Activated CD4-positive, alpha-beta T cell treated with anti-CD3 and anti-CD28 coated beads, Interleukin-2, amount 50 U/mL, for 48 hours (primary cell): Measurements from ENCODE around the gene TAF4.

Source experiments
- DNase-seq, 2 experiments: peaks; one replicate each; pipeline ENCODE4 v3.0.0-alpha.2; 2020

The TAF4 gene

DNA sequence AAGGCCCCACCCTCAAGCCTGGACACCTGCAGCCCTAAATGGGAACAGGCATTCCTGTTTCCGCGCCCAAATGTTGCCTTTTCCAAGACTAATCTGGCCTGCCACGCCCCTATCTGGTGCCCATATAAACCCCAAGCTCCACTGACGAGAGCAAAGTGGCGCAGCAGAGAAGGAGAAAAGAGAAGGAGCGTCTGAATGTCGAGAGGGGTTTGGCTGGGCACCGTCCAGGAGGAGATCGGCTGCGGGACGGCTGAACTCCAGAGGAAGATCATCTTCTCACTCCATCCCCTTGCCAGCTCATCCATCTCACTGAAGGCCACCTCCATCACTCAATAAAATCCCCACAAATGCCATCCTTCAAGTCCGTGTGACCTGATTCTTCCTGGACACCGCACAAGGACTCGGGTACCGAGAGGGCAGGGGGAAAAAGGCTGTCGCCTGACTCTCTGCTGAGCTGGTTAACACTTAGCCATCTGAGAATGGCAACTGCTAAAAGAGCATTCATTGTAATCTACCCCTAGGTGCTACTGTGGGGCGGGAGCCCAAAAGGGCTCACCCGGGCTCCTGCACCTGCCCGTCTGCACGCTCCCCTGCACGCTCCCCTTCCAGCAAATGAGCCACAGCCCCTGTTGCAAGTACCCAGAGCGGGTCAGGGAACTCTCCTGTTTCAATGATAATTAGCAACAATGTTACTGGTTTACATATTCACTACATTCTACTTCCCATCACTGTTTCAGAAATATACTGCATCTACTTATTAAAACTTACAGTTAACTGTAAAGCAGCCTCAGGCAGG is 23.5 kb downstream of the TAF4 start:
- no peak for DNase-seq

DNA sequence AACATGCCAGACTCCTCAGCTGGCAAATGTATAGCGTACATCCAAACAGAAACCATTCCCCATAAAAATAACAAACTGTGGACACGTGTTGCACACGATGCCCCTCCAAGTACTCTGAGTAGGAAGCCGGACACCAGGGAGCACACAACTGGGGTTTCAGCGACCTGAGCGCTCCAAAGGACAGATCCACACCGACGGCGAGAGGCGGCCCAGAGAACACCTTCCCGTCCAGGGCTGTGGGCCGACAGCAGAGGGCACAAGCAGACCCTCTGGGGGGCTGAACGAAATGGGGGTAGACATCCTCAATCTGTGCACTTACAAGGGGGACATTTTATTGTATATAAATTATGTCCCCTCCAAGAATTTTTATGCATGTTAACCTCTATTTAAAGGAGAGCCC is 24.7 kb downstream of the TAF4 start:
- no peak for DNase-seq

DNA sequence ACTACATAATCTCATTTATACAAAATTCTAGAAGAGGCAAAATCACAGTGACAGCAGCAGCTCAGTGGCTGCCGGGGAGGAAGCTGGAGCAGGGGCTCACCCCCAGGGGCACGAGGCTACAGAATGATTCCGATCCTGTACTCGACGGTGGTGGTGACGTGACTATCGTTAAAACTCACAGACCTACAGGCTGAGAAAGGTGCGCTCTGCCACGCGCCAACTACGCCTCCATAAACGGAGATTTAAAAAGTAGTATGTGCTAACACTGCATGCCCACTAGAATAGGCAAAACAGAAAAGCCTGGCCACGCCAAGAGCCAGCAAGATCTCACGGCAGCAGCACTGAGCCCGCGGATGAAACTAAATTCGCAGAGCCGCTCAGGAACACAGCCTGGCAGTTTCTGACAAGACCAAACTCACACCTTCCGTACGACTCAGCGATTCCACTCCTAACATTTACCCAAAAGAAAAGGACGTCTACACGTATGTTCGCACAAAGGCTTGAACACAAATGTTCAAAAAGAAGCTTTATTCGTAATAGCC is 25.2 kb downstream of the TAF4 start:
- no peak for DNase-seq

DNA sequence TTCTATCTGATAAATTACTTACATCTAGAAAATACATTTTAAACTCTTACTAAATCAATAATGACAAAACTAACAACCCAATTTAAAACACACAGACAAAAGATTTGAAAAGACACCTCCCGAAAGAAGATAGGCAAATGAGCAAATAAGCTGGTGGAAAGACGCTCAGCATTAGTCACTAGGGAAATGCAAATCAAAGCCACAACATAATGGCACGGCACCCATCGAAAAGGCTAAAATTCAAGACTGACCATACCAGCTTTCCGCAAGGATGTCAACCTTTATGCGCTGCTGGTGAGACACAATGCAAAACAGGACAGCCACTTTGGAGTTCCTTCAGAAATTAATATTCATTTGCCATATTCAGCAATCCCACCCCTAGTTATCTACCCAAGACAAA is 25.9 kb downstream of the TAF4 start:
- DNase-seq, result no peak

DNA sequence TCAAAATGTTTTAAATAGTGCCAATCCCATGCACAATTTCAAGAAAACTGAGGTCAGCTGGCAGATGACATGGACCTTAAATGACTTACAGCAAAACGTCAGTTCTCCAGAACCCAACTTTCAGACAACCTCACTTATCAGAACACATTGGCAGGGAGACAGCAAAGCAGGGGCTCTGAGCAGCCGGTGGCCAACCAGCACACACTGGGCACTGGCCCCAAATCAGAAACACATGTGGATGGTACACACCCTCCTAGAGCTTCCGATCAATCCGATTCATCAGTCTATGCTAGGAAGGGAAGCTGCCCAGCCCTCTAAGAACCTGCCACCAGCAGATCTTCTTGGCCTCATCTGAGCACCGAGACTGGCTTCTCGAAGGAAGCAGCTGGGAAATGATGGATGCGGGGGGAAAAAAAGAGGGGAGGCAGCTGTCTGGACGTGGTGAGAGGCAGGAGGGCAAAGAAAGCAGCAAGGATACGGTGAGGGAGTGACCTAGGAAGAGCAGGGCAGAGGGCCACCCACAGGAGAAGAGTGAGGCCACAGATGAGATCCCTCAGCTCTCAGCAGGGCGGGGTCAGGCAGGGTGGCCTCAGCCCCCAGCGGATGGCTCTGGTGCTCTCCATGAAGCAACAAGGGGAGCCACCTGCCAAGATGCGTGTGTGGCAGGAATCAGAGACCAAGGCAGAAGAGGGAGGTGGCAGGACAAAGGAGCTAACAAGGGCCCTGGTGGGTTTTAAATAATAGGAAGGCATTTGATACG is 32.9 kb downstream of the TAF4 start:
- DNase-seq, result no peak

DNA sequence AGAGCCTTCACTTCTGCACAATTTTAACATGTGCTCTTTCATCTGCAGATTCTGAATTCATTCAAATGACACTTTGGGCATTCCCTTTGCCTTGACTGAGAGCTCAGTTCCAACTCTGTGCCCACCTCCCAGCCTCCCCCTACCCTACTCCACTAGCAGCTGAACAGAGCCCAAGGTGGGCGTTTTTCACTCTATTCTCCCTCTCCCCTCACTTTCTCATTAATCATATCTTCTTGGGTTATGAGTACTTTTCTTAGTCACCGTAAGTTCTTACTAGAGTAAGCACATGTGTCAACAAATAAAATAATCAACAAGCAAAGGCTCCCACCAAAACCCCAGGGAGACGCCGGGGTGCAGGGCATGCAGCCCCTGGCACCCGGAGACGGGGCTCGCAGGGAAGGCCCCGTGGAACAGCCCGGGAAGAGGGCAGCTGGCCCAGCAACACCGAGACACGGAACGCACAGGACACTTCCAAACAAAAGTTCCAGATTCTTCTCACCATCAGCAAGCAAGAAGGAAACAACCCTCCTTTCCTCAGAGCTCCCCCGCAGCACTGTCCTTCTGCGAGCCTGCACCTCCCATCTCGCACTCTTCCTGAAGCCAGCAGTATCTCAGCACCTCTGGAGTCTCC is 34.1 kb downstream of the TAF4 start:
- no peak for DNase-seq

DNA sequence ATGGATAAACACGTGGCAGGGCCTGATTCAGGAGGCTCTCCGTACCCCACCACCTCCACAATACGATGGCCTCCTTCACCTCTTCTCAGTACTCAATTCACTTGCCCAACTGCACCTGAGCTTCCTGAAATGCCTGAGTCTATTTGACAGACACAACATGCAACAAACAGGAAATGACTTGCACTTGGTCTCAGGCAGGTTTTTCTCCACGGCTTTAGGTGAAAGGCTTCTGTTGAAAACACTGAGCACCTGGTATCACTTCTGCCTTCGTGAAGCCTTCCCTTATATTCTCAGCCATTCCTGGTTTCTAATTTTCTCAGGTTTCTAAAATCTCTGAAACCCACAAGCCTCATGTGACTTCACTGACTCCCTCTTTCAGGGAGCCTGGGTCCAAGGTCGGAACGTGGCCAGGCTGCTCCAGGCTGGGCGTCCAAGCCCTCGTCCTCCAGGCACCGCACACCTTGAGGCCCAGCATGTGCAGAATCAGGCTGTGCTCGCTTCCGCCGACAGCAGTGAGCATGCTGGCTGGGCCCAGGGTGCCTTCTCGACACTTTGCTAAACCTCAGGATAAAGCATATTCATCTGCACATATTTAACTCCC is 34.7 kb downstream of the TAF4 start:
- DNase-seq, result peak in 1 of 2 experiments; percentile 12

DNA sequence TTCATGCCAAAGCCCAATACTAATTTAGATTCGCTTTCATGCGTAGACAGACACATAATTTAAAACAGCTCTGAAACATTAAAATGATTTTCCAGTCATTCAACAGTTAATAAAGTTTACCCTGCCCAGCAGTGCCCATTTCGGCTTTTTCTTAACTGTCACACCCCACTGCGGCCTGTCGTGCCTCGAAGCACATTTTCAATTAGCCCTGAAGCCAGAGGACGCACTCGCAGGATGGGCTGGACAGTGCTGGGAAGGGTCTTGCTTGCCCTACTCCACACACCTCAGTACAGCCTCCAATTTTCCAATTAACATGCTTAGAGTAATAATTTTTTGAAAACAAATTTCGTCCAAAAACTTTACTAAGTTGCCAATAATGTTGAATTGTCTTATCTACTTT is 35.3 kb downstream of the TAF4 start:
- DNase-seq, result no peak

DNA sequence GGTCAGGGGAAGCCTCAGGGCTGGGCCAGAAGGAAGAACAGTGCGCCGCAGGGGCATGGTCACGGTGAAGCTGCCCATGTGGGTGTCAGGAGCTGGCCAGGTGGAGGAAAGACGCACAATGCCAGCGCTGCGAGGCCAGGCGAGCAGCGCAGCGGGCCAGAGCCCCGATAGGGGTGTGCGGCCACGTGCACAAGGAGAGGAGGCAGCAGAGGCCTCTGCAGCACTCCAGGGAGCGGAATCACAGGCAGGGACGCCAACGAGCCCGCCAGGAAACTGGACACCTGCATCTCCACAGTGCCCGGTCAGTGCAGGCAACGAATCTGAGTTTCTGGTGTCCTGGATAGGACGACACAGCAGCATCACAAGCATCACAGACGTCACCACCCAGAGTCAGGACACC is 35.7 kb downstream of the TAF4 start:
- DNase-seq, result no peak

DNA sequence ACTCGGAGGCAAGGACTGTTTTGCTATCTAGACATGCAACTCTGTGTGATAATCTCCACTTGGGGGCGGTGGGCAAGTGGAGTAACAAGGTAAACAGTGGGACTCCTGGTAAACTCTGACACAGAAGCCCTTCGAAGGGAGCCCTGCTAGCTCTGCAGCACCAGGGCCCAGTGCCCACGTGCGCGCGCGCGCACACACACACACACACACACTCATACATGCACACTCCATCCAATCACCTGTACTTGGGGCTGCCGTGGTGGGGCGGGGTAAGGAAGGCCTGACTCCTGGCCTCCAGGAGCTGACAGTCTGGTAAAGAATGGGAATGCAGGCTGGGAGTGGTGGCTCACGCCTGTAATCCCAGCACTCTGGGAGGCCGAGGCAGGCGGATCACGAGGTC is 36.4 kb downstream of the TAF4 start:
- DNase-seq, result no peak

DNA sequence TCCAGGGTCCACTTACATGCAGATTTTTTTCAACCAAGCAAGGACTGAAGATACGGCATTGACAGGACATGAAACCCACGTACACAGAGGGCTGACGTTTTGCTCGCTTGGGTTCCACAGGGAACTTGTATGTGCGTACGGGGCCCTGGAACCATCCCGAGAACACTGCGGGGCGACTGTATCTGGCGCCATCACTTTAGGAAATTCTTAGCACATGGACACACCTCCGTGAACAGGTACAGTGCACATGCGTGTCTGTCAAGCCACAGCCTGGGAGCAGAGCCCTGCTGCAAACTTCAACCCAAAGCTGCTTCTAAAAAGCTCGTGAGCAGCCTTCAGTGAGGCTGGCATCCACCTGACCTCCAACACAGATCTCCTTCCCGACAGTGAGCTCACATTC is 37.3 kb downstream of the TAF4 start:
- no peak for DNase-seq

DNA sequence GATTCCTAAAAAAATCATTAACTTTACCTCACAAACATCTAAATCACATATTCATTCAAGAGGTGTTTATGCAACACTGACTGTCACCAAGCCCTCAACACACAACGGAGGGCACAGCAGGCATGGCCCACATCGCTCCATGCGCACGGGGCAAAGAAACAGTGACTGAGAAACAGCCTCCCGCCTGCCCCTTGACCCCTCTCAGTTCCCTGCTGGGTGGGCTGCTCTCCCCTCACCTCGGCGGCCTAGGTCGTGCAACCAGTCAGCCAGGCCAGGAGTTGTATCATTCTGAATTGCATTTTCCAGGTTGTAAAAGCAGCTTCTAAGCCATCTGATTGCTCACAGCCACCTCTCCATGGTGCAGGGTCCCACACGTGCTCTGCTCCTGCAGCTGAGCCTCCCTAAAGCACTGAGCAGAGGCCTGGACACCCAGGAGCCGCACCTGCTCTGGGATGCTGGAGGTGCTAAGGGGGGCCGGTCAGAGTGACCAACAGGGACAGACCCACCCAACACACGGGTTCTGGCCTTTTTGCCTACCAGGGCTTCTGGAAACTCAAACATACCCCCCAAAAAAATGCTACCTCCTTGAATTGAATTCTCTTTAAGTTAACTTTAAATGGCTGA is 37.9 kb downstream of the TAF4 start:
- DNase-seq, result no peak

DNA sequence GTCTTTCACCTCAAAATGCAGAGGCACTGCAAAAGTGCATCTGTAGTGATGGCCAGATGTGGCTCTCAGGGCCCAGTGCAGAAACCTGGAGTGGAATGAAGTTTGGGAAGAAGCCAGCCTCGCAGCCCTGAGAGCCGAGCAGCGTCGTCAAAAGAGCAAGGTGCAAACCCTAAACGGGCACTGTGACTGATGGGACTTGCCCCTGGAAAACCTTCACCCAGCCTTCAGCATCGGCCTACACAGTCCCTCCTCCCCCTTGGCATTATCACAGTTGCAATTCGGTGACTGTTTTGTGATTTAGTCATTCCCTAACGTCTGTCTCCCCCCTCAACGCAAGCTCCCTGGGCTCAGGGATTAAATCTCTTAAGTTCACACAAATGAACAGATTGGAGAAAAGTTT is 38.6 kb downstream of the TAF4 start:
- DNase-seq, result no peak

DNA sequence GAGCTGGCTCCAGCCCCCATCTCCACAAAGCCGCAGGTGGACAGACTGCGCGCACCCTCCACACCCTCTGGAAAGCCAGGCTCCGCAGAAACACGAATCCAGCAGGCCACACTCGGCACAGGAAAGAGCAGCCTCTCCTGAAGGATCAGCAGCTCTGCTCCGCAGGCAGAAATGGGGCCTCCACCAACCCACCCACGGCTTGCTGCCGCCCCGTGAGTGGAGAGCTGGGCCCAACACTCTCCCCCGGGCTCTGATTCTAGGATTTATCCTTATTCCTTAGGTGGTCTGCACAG is 39.2 kb downstream of the TAF4 start:
- no peak for DNase-seq

DNA sequence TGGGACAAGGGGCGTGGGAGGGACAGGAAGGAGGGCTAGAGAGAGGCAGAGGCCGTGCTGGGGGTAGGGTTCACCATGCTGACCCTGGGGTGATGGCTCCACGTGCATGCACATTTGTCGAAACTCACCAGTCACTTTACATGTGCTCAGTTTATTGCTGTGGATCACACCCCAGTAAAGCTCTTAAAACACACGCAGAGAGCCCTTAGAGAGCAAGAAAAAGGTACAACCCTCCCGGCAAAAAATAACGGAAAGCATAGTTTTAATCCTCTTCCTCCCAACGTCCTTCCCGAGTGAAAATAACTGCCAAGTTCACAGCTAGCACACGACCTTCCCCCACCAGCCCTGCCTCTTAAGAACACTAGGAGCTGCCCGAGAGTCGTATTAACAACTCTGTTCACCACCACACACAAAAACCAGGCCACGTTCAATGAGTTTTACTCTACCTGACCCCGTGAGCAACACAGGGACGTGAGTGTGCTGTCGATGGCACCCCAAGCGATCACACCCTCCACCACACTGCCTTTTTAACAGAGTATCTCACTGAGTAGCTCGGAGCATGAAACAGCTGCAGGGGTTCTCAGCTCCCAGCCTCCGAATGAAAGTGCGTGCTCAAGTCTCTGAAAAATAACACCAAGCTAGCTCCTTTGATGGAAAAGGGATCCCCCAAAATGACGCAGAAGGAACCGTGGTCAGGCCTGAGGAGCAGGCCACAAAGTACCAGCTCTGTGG is 39.7 kb downstream of the TAF4 start:
- DNase-seq, result no peak

DNA sequence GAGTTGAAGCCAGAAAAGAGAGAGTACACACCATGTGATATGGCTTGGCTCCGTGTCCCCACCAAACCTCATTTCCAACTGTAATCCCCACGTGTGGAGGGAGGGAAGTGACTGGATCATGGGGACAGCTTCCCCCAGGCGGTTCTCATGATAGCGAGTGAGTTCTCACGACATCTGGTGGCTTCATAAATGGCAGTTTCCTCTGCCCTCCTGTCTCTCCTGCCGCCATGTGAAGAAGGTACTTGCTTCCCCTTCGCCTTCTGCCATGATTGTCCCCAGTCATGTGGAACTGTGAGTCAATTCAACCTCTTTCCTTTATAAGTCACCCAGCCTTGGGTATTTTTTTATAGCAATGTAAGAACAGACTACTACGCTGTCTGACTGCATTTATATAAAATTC is 40.3 kb downstream of the TAF4 start:
- DNase-seq, result no peak

DNA sequence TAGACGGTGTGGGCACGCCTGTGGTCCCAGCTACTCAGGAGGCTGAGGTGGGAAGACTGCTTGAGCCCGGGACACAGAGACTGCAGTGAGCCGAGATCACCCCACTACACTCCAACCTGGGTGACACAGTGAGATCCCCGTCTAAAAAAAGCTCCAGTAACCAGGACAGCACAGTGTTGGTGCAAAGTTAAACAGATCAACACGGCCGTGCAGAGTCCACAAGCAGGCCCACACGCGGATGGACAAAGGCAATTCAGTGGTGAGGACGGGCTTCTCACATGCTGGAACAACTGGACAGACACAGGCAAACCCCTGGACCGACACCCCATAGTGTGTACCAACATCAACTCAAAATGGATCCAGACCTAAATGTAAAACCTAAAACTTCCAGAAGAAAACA is 41.7 kb downstream of the TAF4 start:
- DNase-seq, result no peak

DNA sequence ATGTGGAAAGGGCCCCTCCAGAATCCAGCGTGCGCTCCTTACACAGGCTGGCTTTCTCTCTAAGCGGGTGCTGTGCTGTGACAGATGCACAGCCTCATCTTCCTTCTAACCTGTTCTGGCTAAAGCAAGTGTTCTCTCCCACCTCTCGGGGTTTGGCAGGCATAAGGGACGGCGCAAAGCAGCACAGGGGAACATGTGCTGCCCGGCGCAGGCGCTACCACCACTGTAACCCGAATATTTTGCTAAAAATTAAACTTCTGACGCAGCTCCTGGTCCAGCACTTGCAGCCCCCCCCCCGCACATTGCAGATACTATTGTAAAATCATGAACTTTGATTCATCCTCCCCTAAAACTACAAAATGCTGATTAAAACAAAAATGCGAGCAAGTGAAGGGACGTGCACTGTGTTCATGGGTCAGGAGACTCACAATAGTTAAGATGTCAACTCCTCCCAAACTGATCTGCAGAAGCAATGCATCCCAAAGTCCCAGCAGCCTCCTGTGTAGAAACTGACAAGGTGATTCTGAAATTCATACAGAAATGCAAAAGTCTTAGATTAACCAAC is 43.0 kb downstream of the TAF4 start:
- no peak for DNase-seq

DNA sequence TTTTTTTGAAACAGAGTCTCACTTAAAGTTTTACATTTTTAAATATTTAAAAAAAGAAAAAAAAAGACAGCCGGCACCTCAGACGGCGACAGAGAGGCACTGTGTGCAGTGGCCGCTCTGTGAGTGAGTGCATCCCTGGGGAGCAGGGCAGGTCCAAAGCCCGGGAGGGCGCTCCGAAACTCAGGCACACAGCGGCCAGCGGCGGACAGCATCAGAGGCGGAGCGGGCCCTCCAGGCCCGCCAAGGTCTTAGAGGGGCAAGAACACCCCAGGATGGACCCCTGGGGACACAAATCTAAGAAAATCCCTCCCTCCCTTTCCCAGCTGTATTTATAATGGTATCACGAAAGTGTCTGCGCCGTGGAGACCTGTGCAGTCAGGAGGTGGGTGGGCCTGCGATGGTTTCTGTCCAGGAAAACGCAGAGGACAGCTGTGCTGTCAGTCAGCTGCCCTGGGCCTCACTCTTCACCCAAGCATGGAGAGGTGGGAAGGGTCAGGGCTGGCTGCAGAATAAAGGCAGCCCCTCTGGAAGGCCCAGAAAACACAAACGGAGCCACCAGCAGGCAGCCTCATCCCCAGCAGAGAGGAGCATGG is 43.8 kb downstream of the TAF4 start:
- no peak for DNase-seq

DNA sequence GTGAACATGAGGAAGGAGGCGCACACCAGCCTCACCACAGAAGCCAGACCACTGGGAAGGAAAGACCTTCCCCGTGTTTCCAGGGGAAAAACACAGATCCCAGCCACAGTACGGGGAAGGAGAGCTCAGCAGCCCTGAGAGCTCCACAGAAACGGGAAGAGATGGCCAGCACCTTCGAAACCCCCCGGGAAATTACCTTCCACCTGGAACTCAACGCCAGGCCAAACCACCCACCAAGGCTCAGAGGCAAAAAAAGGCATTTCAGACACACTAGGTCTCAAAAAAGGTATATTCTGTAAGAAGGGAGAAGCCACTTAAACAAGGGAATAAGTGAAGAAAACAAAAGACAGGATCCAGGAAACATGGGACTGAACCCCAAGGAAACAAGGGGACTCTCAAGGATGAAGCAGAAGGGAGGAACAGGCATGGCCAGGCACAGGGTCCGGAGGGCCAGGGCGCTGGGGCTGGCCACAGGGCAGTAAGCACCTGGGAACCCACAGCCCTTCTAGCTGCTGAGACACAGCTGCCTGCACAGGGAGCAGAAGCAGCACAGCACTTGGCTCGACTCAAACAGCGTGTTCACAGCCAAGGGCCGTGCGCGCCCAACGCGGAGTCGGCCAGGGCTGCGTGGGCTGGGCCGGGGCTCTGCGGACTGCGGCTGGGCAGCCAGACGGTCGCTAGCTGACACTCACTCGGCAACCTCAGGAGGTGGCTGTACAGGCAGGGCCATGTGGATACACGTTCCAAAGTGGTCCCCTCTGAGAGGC is 44.6 kb downstream of the TAF4 start:
- DNase-seq, result no peak
